Glomerular endothelial cell (primary cell): ENCODE results near the gene OR5M10. TPM values are rescaled to one million over a fixed set of nuclear protein-coding genes. Genes with fewer than 3 reads are reported as not detected.
"Not testable (repeated sequence)": the region's sequence is repeated elsewhere in the genome, so short reads cannot be mapped to it uniquely, and the experiment has no call there.

Experiments
- DNase-seq: peaks from one replicate; pipeline ENCODE4 v3.0.0-alpha.2; 2011; ENCODE audit warnings: low read depth, low spot score; ENCODE audit errors: extremely low read depth
- total RNA-seq: library from RNA; depleted of rRNA; stranded (reverse); fragments of >200 nt; gene quantifications from 2 replicates; pipeline ENCODE4 v1.2.3, GENCODE V29; 2015

OR5M10 gene
- total RNA-seq: not detected in 2 replicates

DNA sequence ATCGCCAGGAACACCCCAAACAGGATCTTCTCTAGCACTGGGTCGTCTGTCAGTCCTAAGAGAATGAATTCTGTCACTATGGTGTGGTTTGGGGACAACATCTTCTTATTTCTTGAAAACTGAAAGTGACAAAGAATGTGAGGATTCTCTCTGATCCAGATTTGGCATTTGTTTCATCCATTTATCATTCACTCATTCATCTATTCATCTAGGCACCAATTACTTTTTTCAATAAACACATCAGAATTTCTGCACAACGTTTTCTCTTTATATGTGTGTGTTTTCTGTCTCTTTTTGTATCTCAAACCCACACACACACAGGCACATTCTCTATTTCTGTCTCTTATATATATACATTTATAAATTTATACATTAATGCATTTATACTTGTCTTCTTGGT lies at the start of gene OR5M10:
OR5M10 (minus strand) TSS at position 101 of the 400 bp plus-strand sequence; CDS start at position 101, 0 bp downstream.
- no peak for DNase-seq

DNA sequence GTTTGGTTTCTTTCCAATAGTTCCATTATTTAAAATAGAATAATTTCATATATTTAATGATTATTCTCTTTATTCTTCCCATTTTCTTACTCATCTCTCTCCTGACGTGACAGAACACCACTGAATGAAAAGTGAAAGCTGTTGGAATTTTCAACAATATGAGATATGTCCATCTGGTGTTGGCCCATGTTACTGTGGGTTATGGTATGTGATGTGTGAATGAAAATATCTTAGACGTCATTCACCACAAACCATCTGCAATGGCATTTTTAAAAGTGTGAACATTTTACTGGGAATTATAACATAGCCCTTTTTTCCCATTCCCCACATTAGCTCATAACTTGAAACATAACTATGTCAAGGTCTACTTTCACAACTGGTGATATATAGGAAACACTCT lies 48.4 kb upstream of the OR5M10 start:
- DNase-seq: no peak

DNA sequence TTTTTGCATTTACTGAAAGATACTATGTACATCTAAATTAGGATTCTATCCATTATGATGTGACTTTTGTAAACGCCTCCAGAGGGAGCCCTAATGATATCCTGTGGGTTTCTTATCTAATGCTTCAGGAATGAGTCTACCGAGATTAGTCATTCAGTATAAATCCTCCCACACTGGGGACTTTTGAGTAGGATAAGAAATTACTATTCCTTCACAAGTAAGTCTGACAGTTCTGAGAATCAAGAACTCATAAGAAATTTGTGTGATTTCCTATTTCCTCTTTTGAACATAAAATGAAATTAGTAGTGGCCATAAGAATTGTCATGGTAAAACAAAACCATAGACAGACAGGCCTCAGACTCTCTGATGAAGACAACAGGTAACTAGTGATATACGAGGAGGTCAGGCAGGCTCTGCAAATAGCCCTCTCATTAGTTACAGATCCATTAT lies 47.2 kb upstream of the OR5M10 start:
- no peak for DNase-seq

DNA sequence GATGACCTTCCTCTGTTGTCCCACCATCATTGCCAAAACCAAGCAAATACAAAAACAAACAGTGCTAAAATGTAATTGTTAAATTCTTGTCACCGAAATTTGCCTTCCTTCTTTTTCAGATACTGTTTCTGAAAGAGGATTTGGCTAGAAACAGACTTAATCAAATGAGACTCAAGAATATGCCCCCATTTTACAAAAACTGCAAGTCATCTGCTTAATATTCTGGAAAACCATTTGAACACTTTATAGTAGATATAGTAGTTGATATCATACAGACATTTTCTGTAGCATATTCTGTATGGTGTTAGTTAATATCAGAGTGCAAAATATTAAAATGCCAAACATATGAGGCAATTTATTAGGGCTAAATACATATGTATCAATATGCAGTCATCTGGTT lies 33.7 kb upstream of the OR5M10 start:
- DNase-seq: no peak

DNA sequence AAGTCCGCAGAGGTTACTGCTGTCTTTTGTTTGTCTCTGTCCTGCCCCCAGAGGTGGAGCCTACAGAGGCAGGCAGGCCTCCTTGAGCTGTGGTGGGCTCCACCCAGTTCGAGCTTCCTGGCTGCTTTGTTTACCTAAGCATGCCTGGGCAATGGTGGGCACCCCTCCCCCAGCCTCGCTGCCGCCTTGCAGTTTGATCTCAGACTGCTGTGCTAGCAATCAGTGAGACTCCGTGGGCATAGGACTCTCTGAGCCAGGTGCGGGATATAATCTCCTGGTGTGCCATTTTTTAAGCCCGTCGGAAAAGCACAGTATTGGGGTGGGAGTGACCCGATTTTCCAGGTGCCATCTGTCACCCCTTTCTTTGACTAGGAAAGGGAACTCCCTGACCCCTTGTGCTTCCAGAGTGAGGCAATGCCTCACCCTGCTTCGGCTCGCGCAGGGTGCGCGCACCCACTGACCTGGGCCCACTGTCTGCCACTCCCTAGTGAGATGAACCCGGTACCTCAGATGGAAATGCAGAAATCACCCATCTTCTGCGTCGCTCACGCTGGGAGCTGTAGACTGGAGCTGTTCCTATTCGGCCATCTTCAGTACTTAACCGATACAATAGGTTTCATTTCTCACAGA lies 14.7 kb upstream of the OR5M10 start:
- not testable (repeated sequence) for DNase-seq

DNA sequence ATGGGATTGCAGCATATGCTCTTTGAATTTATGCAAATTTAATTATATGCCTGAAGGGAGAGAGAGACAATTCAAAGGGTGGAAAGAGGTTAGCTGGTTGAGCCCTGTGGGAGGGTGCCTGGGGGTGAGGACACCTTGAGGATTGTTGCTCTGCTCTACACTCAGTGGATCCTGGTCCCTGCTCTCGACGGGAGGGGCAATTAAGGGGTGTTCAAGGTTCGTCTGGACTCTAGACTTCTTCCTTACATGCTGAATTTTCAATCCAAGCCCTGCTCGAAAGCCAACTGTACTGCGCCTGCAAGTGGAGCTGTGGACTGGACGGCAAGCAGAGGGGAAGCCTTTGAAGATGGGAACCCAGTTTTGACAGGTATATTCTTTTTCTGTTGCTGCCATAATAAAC lies 18.9 kb downstream of the OR5M10 start:
- DNase-seq: no peak

DNA sequence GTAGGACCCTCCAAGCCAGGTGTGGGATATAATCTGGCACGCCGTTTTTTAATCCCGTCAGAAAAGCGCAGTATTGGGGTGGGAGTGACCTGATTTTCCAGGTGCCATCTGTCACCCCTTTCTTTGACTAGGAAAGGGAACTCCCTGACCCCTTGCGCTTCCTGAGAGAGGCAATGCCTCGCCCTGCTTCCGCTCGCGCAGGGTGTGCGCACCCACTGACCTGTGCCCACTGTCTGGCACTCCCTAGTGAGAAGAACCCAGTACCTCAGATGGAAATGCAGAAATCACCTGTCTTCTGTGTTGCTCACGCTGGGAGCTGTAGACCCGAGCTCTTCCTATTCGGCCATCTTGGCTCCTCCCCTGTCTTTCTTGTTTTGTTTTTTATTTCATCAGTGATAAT lies 22.8 kb downstream of the OR5M10 start:
- not testable (repeated sequence) for DNase-seq

DNA sequence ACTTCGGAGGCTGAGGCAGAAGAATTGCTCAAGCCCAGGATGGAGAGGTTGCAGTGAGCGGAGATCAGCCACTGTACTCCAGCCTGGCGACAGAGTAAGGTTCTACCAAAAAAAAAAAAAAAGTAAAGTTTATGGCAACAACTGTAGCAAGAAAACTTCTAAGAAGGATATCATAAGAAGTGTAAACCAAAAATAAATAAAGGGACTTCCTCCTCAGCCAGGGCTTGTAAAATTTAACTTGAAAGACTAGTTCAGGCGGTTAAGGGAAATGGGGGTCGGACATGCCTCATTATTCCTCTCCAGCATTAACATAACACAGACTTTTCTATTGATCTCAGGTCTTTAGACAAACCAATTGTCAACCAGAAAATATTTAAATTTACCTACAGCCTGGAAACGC lies 32.0 kb downstream of the OR5M10 start:
- no peak for DNase-seq

DNA sequence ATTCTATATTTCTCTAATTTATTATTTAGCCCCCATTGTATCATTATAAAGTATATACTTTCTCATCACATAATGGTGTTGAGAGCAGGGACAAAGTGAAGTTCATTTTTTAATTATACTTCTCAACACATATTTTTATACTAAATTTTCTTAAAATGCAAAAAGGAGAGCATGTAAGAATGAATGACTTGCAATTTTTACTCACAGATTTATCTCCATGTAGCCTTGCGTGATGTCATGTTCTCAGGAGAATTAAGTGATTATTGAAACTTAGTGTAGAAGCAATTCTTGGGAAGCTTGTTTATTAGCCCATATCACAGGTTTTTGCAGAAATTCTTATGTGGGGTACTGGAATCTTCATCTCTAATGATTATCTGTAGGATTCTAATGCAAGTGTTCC lies 33.8 kb downstream of the OR5M10 start:
- DNase-seq: no peak

DNA sequence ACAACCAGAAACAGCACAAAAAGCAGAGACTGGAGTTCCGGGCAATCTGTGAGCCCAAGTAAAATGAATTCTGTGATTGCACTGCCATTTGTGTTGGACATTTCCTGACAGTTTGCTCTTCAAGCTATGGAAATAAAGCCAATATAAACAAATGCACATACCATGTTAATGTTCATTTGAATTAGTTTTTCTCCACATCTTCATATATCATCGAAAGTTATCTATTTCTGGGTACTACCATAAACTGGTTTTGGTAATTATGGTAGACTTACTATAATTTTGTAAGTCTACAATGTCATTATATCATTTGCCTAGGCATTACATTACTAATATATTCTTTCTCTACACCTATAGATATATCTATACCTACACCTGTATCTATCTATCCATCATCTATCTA lies 34.4 kb downstream of the OR5M10 start, which contains the start of gene OR5M11:
OR5M11 (minus strand) TSS at position 101 of the 400 bp plus-strand sequence; CDS start at position 101, 0 bp downstream.
- DNase-seq: no peak

DNA sequence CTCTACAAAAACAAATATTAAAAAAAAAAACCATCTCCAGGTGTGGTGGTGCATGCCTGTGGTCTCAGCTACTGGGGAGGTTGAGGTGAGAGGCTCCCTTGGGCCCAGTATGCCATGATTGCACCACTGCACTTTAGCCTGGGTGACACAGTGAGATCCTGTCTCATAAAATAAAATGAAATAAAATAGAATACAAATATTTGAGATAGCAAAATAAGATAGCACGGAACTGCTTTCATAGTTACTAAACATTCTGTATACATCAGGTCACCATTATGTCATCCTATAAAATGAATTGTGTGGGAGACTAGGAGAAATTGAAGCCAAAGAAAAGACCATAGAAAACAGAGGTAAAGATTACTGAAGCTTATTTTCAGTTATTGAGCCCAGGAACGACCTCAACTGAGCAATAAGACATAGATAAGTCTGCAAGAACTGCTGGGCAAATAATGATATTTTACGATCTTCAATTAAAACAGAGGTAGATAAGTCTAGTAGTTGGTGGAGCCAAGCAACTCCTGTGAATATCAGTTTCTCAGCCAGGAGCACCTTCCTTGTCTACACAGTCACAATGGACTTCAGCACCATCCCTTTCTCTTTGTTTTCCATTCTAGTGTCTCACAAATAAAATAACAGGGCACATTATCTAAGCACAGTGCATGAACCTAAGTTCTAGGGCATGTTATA lies 44.3 kb downstream of the OR5M10 start:
- no peak for DNase-seq

DNA sequence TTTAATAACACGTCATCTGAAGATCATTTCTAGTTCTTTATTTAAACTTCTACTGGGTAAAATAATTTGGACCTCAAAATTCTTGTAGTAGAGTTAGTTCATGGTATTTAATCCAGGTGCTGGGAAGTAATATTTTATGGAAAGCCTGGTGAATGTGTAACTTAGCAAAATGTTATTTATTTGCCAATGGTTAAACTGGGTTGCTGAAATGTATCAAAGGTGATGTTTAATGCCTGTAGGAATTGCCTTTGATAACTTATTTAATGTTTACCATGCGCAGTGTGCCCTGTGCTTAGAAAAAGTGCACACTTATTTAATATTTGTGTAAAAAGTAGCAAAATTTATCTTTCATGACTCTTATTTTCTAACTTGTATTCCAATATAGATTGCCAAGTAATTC lies 45.7 kb downstream of the OR5M10 start:
- DNase-seq: no peak

Other genes with a start within 250 kb of the OR5M10 start
- not detected in 2 replicates for gene OR8K1, start 231.7 kb downstream of the OR5M10 start, total RNA-seq
- not detected in 2 replicates for gene OR8J1, start 223.4 kb downstream of the OR5M10 start, total RNA-seq
- not detected in 2 replicates for gene OR8U1, start 202.1 kb downstream of the OR5M10 start, total RNA-seq
- not detected in 2 replicates for gene OR5AL1, start 165.0 kb downstream of the OR5M10 start, total RNA-seq
- gene OR5M3, start 104.4 kb downstream of the OR5M10 start, total RNA-seq: not detected in 2 replicates
- gene OR5M8, start 86.4 kb downstream of the OR5M10 start, total RNA-seq: not detected in 2 replicates
- gene OR5M11, start 34.5 kb downstream of the OR5M10 start, total RNA-seq: not detected in 2 replicates
- not detected in 2 replicates for gene OR5M1, start 37.2 kb upstream of the OR5M10 start, total RNA-seq
- gene OR5AP2, start 64.7 kb upstream of the OR5M10 start, total RNA-seq: not detected in 2 replicates
- gene OR5AR1, start 86.0 kb upstream of the OR5M10 start, total RNA-seq: not detected in 2 replicates
- gene OR9G1, start 121.4 kb upstream of the OR5M10 start, total RNA-seq: not detected in 2 replicates
- not detected in 2 replicates for gene OR9G4, start 171.0 kb upstream of the OR5M10 start, total RNA-seq